Hepatocyte (in vitro differentiated cells): ENCODE measurements around the gene UVSSA. TPM values are rescaled to one million over a fixed set of nuclear protein-coding genes. Genes with fewer than 3 reads are reported as not detected.

Experiments
- DNase-seq: peaks from one replicate; pipeline ENCODE4 v3.0.0-alpha.2; 2016; ENCODE audit warnings: low spot score
- H2AFZ ChIP-seq: fragments of 200-600 bp; sonication (generic); 2 replicates; pipeline ENCODE4 v1.6.0; 2016; ENCODE audit warnings: antibody characterized with exemption, mild to moderate bottlenecking
- H3K27ac ChIP-seq: fragments of 200-600 bp; sonication (generic); 2 replicates; pipeline ENCODE4 v1.5.1; 2016; ENCODE audit warnings: mild to moderate bottlenecking
- H3K27me3 ChIP-seq: fragments of 200-600 bp; sonication (generic); 2 replicates; pipeline ENCODE4 v1.6.1; 2016
- H3K36me3 ChIP-seq: fragments of 200-600 bp; sonication (generic); replicated peaks from 2 replicates; pipeline ENCODE4 v1.5.1; 2016; ENCODE audit warnings: low read depth; ENCODE audit not compliant: insufficient read depth
- H3K4me1 ChIP-seq: fragments of 200-600 bp; sonication (generic); 2 replicates; pipeline ENCODE4 v1.5.1; 2016; ENCODE audit warnings: mild to moderate bottlenecking, moderate library complexity; ENCODE audit not compliant: insufficient read depth
- H3K4me2 ChIP-seq: fragments of 200-600 bp; sonication (generic); 2 replicates; pipeline ENCODE4 v1.6.0; 2016
- H3K4me3 ChIP-seq: fragments of 200-600 bp; sonication (generic); 2 replicates; pipeline ENCODE4 v1.5.1; 2016; ENCODE audit warnings: mild to moderate bottlenecking
- H3K79me2 ChIP-seq: fragments of 200-600 bp; sonication (generic); 2 replicates; pipeline ENCODE4 v1.6.0; 2017; ENCODE audit warnings: mild to moderate bottlenecking
- H3K9me2 ChIP-seq: fragments of 200-600 bp; sonication (generic); replicated peaks from 2 replicates; pipeline ENCODE4 v1.6.0; 2017; ENCODE audit warnings: mild to moderate bottlenecking; ENCODE audit not compliant: insufficient read depth
- H3K9me3 ChIP-seq: fragments of 200-600 bp; sonication (generic); 2 replicates; pipeline ENCODE4 v1.5.1; 2016; ENCODE audit warnings: low read depth, mild to moderate bottlenecking
- H4K20me1 ChIP-seq: fragments of 200-600 bp; sonication (generic); 2 replicates; pipeline ENCODE4 v1.6.0; 2016; ENCODE audit warnings: mild to moderate bottlenecking; ENCODE audit not compliant: insufficient read depth, poor library complexity, severe bottlenecking
- CTCF ChIP-seq: fragments of 200-600 bp; sonication (generic); IDR thresholded peaks from 2 replicates; pipeline ENCODE4 v1.5.1; 2016; ENCODE audit warnings: antibody characterized with exemption, mild to moderate bottlenecking; ENCODE audit not compliant: poor library complexity
- EZH2 ChIP-seq: fragments of 200-600 bp; sonication (generic); IDR thresholded peaks from 2 replicates; pipeline ENCODE4 v1.6.1; 2016; ENCODE audit warnings: antibody characterized with exemption, mild to moderate bottlenecking, borderline replicate concordance
- EZH2phosphoT487 ChIP-seq: fragments of 200-600 bp; sonication (generic); IDR thresholded peaks from one replicate; pipeline ENCODE4 v1.6.1; 2018; ENCODE audit warnings: antibody characterized with exemption, mild to moderate bottlenecking, low read depth, moderate library complexity; ENCODE audit not compliant: unreplicated experiment, severe bottlenecking
- WGBS: methylation state at CpG from one replicate; pipeline ENCODE4 v1.1.6; 2016; ENCODE audit warnings: low lambda C conversion rate; ENCODE audit errors: missing lambda C conversion rate; 5-methylcytosine and 5-hydroxymethylcytosine counted together
- polyA plus RNA-seq: library from polyadenylated mRNA; unstranded; fragments of >200 nt; fragmentation: Nextera tagmentation; extraction: Ambion mirVana; gene quantifications from 2 replicates; pipeline ENCODE4 v1.2.1, GENCODE V29; 2016
- total RNA-seq: library from RNA; depleted of rRNA; stranded (reverse); fragments of >200 nt; gene quantifications from 2 replicates; pipeline ENCODE4 v1.2.3, GENCODE V29; 2014

The UVSSA gene
- total and polyA plus RNA-seq, 2 experiments from 2014 or later, result 10.6 to 11.0 TPM

- H2AFZ ChIP-seq, result no peak overlapping the region
- 95% methylated on average over 18 of the region's 18 CpGs for WGBS
These were observed 28.4 kb upstream of the UVSSA start for GRCh38 chr4:1318488-1319213.

GRCh38 chr4:1321486-1321885 is 25.5 kb upstream of the UVSSA start:
- Histone ChIP-seq H3K79me2 (no peaks in the 10 kb centered on the region), H3K4me2 (no peak overlapping the region), H2AFZ (no peak overlapping the region), H3K9me2 (no peaks in the 10 kb centered on the region), H3K36me3 (no peaks in the 10 kb centered on the region), H3K27ac (no peak overlapping the region), H3K4me1 (no peaks in the 10 kb centered on the region), H3K27me3 (no peaks in the 10 kb centered on the region), H3K4me3 (no peak overlapping the region), H4K20me1 (no peaks in the 10 kb centered on the region), H3K9me3 (no peaks in the 10 kb centered on the region)
- TF ChIP-seq EZH2, result no peak
- WGBS, result 92% methylated on average over 13 of the region's 13 CpGs
- no peak for DNase-seq

More at GRCh38 chr4:1318488-1319213, 28.4 kb upstream of the UVSSA start:
- Histone ChIP-seq H3K4me3 (no peak overlapping the region), H4K20me1 (no peaks in the 10 kb centered on the region), H3K4me2 (no peak overlapping the region), H3K4me1 (no peaks in the 10 kb centered on the region), H3K9me3 (no peaks in the 10 kb centered on the region), H3K27me3 (no peaks in the 10 kb centered on the region), H3K9me2 (no peaks in the 10 kb centered on the region), H3K36me3 (no peaks in the 10 kb centered on the region), H3K79me2 (peaks cover 12% of the 10 kb centered on the region), H3K27ac (no peak overlapping the region)
- TF ChIP-seq CTCF, result peak; percentile 9
- no peak for TF ChIP-seq EZH2phosphoT487
- no peak for TF ChIP-seq EZH2
- DNase-seq, result no peak

GRCh38 chr4:1321946-1322650 is 24.9 kb upstream of the UVSSA start:
- no peaks in the 10 kb centered on the region for H3K9me3 ChIP-seq
- no peaks in the 10 kb centered on the region for H3K79me2 ChIP-seq
- no peak for TF ChIP-seq EZH2
- TF ChIP-seq EZH2phosphoT487, result no peak
- no peaks in the 10 kb centered on the region for H3K27me3 ChIP-seq
- WGBS, result 96% methylated on average over 18 of the region's 18 CpGs
- no peaks in the 10 kb centered on the region for H3K36me3 ChIP-seq
- H2AFZ ChIP-seq, result no peak overlapping the region
- no peaks in the 10 kb centered on the region for H3K4me1 ChIP-seq
- no peaks in the 10 kb centered on the region for H4K20me1 ChIP-seq
- DNase-seq, result no peak
- H3K4me2 ChIP-seq, result no peak overlapping the region
- H3K4me3 ChIP-seq, result no peak overlapping the region
- H3K27ac ChIP-seq, result no peak overlapping the region
- H3K9me2 ChIP-seq, result no peaks in the 10 kb centered on the region

GRCh38 chr4:1323280-1323634 is 23.8 kb upstream of the UVSSA start:
- TF ChIP-seq CTCF, result no peak
- H2AFZ ChIP-seq, result no peak overlapping the region
- no peaks in the 10 kb centered on the region for H3K9me3 ChIP-seq
- no peaks in the 10 kb centered on the region for H3K79me2 ChIP-seq
- H3K4me1 ChIP-seq, result no peaks in the 10 kb centered on the region
- DNase-seq, result no peak
- H4K20me1 ChIP-seq, result no peaks in the 10 kb centered on the region
- H3K9me2 ChIP-seq, result no peaks in the 10 kb centered on the region
- no peak overlapping the region for H3K4me2 ChIP-seq
- no peak overlapping the region for H3K27ac ChIP-seq
- no peak overlapping the region for H3K4me3 ChIP-seq
- no peaks in the 10 kb centered on the region for H3K27me3 ChIP-seq
- no peaks in the 10 kb centered on the region for H3K36me3 ChIP-seq
- over 99% methylated on average over 8 of the region's 8 CpGs for WGBS
